ENCODE measurements around the gene TOP2A.
A peak's percentile ranks its signal among the peaks of the same experiment; 100 is the strongest.

Gene TOP2A

DNA sequence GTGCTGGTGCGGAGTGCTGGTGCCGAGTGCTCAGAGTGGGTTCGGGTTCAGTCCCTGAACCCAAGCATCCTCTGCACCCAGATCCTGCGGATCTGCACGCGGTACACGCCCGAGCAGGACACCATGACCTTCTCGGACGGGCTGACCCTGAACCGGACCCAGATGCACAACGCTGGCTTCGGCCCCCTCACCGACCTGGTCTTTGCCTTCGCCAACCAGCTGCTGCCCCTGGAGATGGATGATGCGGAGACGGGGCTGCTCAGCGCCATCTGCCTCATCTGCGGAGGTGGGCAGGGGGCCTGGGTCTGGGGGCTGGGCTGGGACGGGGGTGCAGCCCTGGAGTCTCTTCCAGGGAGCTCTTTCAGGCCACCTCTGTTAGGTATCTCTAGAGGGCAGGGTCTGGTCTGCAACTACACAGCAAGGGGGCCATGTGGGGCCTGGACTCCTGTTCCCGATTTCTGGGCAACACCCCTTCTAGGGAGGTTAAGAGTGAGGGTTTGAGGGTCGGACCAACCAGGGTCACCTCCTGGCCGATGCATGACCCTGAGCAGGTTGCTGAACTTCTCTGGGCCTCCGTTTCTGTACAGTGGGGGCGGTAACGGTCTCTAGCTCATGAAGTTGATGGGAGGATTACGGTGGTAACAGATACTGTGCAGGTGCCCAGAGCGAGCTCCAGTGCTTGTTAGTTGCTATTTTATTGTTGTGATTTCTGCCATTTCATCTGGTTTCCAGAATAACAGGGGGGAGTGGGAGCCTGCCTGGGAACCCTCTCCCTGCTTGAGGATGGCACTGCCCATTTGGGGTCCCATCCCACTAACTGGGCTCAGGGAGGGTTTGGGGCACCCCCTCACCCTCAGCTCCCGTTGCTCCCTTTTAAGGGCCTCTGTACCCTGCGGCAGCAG, 63.2 kb downstream of the TOP2A start:
- H3K36me3 Mint-ChIP-seq (ENCODE audit: low read depth) = peaks cover 20% of the 10 kb centered on the region
- no peak overlapping the region for H3K27ac Mint-ChIP-seq
- H3K4me1 Mint-ChIP-seq (ENCODE audit: low read depth) = peaks cover 12% of the 10 kb centered on the region
- no peak overlapping the region for H3K4me3 Mint-ChIP-seq
- H3K27me3 Mint-ChIP-seq = no peaks in the 10 kb centered on the region
- H3K9me3 Mint-ChIP-seq = no peaks in the 10 kb centered on the region

DNA sequence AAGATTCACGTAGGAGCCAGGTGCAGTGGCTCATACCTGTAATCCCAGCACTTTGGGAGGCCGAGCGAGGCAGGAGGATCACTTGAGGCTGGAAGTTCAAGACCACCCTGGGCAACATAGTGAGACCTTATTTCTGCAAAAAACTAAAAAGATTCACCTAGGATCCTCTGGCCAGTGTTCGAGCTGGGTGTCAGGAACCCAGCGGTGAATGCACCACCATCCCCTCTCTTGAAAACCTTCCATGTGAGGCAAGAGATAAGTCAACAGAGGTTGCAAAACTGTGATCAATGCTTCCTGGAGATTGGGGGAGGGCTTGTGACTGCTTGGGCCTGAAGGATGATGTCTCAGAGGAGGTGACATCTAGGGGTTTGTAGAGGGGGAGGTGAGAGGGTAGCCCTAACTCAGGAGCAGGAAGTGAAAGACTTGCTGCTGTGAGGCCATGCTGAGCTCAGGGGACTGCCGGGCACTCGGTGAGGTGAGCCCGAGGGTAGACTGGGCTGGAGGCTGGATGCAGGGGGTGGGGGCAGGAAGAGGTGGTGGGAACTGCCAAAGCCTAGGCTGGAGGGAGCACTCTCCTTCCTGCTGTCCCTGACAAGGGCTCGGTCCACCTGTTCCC, 64.8 kb downstream of the TOP2A start:
- Mint-ChIP-seq H3K4me1 (ENCODE audit: low read depth) (peaks cover 24% of the 10 kb centered on the region), H3K27me3 (no peaks in the 10 kb centered on the region), H3K36me3 (ENCODE audit: low read depth) (peaks cover 27% of the 10 kb centered on the region), H3K27ac (no peak overlapping the region), H3K9me3 (no peaks in the 10 kb centered on the region), H3K4me3 (no peak overlapping the region)

DNA sequence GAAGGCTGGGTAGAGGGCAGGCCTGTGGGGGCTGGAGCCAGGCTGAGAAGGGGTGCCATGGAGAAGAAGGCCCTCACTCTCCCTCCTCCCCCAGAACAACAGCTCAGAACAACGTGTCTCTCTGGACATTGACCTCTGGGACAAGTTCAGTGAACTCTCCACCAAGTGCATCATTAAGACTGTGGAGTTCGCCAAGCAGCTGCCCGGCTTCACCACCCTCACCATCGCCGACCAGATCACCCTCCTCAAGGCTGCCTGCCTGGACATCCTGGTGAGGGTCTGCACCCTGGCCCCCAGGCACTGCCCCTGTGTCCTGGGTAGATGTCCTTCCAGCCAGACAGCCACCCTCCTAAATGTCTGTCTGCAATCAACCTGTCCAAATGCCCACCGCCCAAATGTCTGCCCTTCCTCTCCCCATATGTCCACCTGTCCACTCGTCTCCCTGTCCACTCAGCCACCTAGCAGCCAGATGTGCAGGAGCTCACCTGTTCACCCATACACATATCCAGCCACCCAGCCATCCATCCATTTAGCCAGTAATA, 65.4 kb downstream of the TOP2A start:
- H3K9me3 Mint-ChIP-seq = no peaks in the 10 kb centered on the region
- H3K27ac Mint-ChIP-seq = no peak overlapping the region
- peaks cover 27% of the 10 kb centered on the region for H3K36me3 Mint-ChIP-seq (ENCODE audit: low read depth)
- no peaks in the 10 kb centered on the region for H3K27me3 Mint-ChIP-seq
- H3K4me3 Mint-ChIP-seq = no peak overlapping the region
- peaks cover 29% of the 10 kb centered on the region for H3K4me1 Mint-ChIP-seq (ENCODE audit: low read depth)

DNA sequence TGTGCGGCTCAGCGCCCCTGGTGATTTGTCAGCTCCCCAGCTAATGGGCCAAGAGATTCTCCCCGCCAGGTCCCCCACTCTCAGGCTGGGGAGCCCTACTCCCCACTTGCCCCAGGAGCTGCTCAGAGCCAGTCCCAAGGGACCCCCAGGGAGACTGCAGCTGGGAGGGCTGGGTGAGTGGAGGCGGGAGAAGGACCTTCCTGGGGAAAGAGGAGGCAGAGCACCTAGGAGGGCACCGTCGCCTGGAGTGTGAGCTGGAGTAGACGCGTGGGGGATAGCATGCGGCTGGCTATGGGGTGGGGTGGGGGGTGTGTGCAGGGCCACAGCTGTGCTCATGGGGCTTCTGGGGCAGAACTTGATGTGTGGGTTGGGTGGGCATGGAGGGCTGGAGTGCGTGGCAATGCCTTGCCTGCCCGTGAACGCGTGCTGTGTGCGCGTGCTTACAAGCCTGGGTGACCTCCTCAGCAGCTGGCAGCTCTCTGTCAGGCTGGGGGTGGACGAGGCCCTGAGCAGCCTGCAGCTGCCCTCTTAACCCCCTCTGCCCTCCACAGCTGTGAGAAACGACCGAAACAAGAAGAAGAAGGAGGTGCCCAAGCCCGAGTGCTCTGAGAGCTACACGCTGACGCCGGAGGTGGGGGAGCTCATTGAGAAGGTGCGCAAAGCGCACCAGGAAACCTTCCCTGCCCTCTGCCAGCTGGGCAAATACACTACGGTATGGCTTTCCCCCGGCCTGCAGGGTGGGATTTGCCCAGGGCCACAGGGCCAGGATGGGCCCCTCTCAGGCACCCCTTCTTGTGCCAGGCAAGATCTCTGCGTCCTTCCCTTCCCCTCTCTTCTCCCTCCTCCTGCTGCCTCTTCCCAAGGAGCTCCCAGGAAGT, 66.1 kb downstream of the TOP2A start:
- H3K27ac Mint-ChIP-seq = no peak overlapping the region
- H3K36me3 Mint-ChIP-seq (ENCODE audit: low read depth) = peaks cover 27% of the 10 kb centered on the region
- no peaks in the 10 kb centered on the region for H3K27me3 Mint-ChIP-seq
- peaks cover 37% of the 10 kb centered on the region for H3K4me1 Mint-ChIP-seq (ENCODE audit: low read depth)
- no peaks in the 10 kb centered on the region for H3K9me3 Mint-ChIP-seq
- H3K4me3 Mint-ChIP-seq = no peak overlapping the region

DNA sequence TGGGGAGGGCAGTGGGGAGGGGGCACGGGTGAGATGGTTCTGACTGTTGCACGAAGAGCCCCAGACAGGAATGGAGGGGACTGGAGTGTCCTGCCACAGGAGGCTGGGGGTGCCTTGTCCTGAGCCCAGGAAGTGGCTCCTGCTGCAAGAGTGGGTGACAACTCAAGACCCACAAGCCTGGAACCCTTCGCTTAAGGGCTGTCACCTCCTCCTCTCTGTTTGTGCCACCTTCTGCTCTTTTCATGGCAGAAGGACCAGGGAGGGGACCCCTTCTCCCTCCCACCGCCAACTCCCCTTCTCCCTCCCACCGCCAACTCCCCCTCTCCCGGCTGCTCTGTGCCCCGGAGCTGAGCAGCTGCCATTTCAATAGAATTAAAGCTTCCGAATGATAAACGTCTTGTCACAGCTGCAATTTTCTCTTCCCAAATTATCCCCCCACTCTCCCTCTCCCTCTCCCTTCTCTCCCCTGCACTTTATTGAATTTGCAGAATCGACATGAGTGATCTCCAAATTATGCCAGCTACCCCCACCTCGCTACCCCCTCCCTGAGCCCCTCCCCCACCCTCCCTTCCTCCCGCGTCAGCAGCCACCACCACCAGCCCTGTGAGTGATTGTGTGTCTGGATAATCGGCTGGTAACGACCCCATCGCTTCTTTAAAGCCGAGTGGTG, 66.9 kb downstream of the TOP2A start:
- Mint-ChIP-seq H3K27ac (no peak overlapping the region), H3K9me3 (no peaks in the 10 kb centered on the region), H3K4me1 (ENCODE audit: low read depth) (peaks cover 44% of the 10 kb centered on the region), H3K36me3 (ENCODE audit: low read depth) (peaks cover 27% of the 10 kb centered on the region), H3K27me3 (no peaks in the 10 kb centered on the region), H3K4me3 (no peak overlapping the region)

DNA sequence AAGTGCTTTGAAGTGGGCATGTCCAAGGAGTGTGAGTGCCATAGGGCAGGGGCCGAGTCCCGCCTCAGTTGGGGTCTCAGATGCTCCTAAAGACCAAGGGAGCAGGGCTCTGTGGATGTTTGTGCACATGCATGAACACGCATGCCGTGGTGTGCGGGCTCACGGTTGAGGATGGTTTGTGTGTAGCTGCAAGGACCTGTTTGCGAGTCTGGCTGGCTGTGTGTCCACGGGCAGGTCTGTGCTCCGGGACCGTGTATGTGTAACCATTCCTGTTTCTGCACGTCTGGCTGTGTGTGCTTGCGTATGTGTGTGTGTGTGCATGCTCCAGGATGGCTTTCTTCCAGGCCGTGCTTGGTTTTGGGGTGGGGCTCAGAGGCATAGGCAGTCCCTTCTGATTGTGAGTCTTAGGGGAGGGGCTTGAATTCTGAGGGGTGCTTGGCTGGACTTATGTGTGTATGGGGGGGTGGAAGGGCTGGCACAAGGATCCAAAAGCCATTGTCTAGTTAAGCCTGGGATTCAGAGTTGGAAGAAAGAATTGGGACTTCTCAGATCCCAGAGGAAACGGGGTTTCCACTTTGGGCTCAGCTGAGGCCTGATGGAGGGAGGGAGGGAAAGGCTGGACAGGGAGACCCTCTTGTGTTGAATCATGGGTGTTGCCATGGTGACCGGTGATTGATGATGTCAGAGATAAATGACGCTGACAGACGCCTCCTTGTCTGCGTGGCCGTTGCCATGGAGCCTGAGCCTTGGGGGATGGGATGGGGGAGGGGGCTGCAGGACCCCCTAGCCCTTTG, 67.6 kb downstream of the TOP2A start:
- no peaks in the 10 kb centered on the region for H3K27me3 Mint-ChIP-seq
- H3K4me3 Mint-ChIP-seq = no peak overlapping the region
- peak overlapping the region; percentile 21 for H3K27ac Mint-ChIP-seq
- H3K9me3 Mint-ChIP-seq = no peaks in the 10 kb centered on the region
- H3K36me3 Mint-ChIP-seq (ENCODE audit: low read depth) = peaks cover 27% of the 10 kb centered on the region
- peaks cover 52% of the 10 kb centered on the region for H3K4me1 Mint-ChIP-seq (ENCODE audit: low read depth)

DNA sequence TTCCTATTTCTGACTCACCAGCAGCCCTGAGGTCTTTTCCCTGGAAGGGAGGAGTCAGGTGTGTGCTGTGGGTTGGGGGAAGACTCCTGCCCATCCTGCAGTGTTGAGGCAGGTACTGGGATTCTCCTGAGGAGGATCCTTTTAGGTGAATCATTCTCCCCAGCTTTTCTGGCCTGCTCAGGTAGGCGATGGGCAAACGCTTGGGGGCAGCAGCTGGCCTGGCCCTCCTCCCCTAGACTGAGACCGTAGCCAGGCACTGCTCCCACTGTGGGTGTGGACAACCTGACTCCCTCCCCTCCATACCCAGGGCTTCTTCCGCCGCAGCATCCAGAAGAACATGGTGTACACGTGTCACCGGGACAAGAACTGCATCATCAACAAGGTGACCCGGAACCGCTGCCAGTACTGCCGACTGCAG, 68.2 kb downstream of the TOP2A start:
- no peak overlapping the region for H3K27ac Mint-ChIP-seq
- H3K4me1 Mint-ChIP-seq (ENCODE audit: low read depth) = peaks cover 58% of the 10 kb centered on the region
- no peaks in the 10 kb centered on the region for H3K27me3 Mint-ChIP-seq
- H3K9me3 Mint-ChIP-seq = no peaks in the 10 kb centered on the region
- peaks cover 27% of the 10 kb centered on the region for H3K36me3 Mint-ChIP-seq (ENCODE audit: low read depth)
- H3K4me3 Mint-ChIP-seq = no peak overlapping the region

DNA sequence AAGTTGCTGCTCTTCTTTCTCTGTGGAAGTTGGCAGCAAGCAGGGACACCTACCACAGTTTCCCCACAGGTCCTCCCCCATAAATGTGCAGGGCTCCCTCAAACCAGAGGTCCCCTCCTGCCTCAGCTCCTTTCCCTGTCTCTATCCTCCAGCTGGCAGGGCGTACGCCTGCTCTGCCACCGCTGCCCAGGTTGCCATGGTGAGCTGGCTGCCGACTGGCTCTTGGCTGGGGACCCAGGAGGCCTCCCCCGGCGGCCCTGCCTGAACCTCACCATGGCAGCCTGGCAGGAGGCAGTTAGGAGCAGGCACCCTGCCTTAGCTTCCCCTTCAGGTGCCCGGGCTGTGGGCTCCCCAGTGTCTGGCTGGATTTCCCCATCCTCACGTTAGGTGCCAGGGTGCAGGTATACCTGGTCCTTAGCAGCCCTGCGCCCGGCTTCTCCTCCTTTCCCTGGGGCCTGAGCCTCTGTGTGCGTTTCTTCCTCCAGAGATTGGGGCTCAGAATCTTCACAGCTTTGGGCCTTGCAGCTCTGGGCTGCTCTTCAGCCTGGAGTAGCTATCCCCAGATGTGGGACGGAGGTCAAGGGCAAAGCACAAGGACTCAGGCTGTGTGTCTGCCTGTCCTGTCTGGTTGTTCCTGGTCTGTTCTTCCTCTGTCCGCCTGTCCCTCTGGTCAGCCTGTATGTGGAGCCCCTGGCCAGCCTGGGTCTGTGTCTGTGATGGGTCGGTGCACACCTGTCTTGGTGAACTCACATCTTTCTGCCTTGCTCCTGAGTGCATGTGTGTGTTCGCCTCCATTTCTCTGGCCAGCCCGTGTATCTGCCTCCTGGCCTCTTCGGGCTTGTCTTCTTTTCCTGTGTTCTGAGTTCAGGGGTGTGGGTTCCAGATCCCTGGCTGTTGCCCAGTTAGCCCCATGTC, 68.9 kb downstream of the TOP2A start:
- Mint-ChIP-seq H3K9me3 (no peaks in the 10 kb centered on the region), H3K36me3 (ENCODE audit: low read depth) (peaks cover 27% of the 10 kb centered on the region), H3K27me3 (no peaks in the 10 kb centered on the region), H3K27ac (peak overlapping the region; percentile 71), H3K4me1 (ENCODE audit: low read depth) (peaks cover 64% of the 10 kb centered on the region), H3K4me3 (no peak overlapping the region)

DNA sequence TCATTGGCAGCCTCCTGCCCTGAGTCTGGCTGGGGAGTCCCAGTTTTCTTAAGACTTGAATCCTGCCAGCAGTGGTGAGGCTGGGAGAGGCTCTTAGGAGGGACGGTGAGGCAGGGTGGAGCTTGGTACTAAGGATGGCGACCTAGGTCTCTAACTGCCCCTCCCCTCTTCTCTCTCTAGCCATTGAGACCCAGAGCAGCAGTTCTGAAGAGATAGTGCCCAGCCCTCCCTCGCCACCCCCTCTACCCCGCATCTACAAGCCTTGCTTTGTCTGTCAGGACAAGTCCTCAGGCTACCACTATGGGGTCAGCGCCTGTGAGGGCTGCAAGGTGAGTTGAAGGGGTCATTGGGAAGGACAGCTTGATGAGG, 69.6 kb downstream of the TOP2A start:
- Mint-ChIP-seq H3K4me1 (ENCODE audit: low read depth) (peaks cover 71% of the 10 kb centered on the region), H3K27ac (peak overlapping the region; percentile 68), H3K4me3 (no peak overlapping the region), H3K36me3 (ENCODE audit: low read depth) (peaks cover 27% of the 10 kb centered on the region), H3K27me3 (no peaks in the 10 kb centered on the region), H3K9me3 (no peaks in the 10 kb centered on the region)

DNA sequence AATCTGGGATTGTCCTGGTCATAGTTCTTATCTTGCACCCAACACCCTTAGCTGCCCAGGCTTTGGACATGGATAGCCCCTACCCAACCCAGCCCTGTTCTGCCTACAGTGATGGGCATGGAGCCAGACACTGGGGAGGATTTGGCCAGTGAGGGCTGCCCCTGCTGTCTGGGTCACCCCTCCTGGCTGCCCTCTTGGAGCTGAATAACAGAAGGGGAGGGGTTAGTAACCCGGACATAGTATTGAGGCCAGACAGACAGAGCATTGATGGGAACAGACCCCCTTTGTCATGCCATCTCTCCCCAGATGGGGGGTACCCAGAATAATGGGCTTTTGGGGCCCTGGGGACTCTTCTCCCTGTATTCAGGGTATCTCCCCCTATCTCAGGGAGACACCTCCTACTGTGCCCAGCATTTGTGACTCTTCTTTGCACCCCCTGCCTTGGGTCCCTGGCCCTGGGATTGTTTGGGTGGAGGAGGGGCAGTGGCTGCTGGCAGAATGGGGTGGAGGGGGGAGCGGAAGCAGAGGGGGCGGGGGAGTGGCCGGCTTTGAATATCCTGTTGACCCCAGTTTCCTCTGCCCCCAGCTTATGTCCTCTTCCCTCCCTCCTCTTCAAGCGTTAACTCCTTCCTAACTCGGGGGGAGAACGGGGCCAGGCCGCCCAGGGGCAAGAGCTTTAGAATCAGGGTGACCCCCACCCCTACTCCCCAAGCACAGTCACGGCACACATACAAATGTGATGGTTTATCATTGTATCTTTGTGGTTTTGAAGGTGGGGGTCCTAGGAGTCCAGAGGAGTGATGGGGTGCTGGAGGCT, 70.2 kb downstream of the TOP2A start:
- H3K9me3 Mint-ChIP-seq = no peaks in the 10 kb centered on the region
- no peaks in the 10 kb centered on the region for H3K27me3 Mint-ChIP-seq
- H3K36me3 Mint-ChIP-seq (ENCODE audit: low read depth) = peaks cover 21% of the 10 kb centered on the region
- peaks cover 71% of the 10 kb centered on the region for H3K4me1 Mint-ChIP-seq (ENCODE audit: low read depth)
- H3K4me3 Mint-ChIP-seq = peak overlapping the region; percentile 5
- peak overlapping the region; percentile 68 for H3K27ac Mint-ChIP-seq

DNA sequence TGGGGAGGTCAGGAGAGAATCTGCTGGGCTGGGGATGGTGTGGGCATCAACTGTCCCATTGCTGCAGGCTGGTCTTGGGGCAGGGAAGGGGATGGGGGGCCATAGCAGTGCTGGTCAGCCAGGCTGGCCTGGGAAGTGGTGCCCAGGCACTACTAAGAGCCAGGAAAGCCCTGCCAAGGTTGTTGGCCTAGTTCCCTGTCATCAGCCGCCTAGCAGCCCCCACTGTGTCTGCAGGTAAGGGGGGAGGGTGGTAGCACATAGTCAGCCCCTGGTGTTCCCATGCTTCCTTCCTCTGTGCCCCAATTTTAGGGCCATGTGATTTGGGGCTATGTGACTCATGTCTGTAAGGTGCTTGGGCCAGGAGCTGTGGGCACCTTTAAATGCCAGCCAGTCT, 70.9 kb downstream of the TOP2A start:
- Mint-ChIP-seq H3K4me1 (ENCODE audit: low read depth) (peaks cover 71% of the 10 kb centered on the region), H3K9me3 (no peaks in the 10 kb centered on the region), H3K4me3 (peak overlapping the region; percentile 5), H3K27ac (peak overlapping the region; percentile 74), H3K36me3 (ENCODE audit: low read depth) (peaks cover 16% of the 10 kb centered on the region), H3K27me3 (no peaks in the 10 kb centered on the region)

DNA sequence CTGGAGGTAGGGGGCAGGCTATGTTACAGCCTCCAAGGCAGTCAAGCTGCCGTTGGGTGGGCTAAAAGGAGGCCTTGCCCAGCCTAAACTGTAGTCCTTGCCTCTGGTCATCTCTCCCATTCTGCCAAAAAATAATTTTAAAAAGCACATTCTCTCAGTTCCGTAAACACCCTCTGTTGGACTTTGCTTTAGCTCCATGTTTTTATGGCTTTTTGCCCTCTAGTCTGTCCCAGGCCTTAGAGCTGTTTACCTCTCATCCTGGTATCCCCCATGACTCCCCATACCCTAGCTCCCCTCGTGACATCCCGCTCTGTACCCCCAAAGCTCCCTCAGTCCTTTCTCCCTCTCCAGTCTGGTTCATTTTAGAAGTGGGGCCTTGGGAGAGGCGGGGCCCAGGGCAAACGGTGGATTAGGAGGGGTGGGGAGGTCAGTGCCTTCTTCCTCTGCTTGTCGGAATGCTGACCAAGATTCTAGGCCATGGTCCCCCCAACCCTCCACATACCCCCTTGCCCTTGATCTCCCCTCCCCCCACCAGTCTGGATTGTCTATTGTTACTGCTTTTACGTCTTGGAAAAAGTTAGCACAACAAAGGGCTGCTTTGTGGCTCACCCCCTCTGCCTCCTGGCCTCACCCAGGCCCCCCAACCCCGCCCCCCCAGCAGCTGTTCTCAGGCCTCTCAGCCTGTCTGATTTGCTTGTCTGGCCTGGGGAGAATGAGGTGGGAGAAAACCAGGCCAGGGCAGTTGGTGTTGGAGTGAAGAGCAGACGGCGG, 71.5 kb downstream of the TOP2A start:
- Mint-ChIP-seq H3K4me3 (no peak overlapping the region), H3K36me3 (ENCODE audit: low read depth) (peaks cover 17% of the 10 kb centered on the region), H3K27ac (peak overlapping the region; percentile 26), H3K9me3 (no peaks in the 10 kb centered on the region), H3K4me1 (ENCODE audit: low read depth) (peaks cover 73% of the 10 kb centered on the region), H3K27me3 (no peaks in the 10 kb centered on the region)
